GM12872 (cell line): ENCODE data around the gene TBX18.

ENCODE experiments used
- TF ChIP-seq, protein P1 (sequence below): IDR thresholded peaks from 3 replicates; pipeline ENCODE4 v1.5.1; 2011; ENCODE audit warnings: low read depth, mild to moderate bottlenecking, low read length, moderate library complexity; ENCODE audit not compliant: insufficient read depth

Gene TBX18

GRCh38 chr6:84798257-84798656, 33.9 kb upstream of the TBX18 start:
- TF ChIP-seq, protein P1, sequence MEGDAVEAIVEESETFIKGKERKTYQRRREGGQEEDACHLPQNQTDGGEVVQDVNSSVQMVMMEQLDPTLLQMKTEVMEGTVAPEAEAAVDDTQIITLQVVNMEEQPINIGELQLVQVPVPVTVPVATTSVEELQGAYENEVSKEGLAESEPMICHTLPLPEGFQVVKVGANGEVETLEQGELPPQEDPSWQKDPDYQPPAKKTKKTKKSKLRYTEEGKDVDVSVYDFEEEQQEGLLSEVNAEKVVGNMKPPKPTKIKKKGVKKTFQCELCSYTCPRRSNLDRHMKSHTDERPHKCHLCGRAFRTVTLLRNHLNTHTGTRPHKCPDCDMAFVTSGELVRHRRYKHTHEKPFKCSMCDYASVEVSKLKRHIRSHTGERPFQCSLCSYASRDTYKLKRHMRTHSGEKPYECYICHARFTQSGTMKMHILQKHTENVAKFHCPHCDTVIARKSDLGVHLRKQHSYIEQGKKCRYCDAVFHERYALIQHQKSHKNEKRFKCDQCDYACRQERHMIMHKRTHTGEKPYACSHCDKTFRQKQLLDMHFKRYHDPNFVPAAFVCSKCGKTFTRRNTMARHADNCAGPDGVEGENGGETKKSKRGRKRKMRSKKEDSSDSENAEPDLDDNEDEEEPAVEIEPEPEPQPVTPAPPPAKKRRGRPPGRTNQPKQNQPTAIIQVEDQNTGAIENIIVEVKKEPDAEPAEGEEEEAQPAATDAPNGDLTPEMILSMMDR, result no peak

- TF ChIP-seq, protein P1, result no peak
Observed at GRCh38 chr6:84796343-84796742, 31.9 kb upstream of the TBX18 start.

DNA sequence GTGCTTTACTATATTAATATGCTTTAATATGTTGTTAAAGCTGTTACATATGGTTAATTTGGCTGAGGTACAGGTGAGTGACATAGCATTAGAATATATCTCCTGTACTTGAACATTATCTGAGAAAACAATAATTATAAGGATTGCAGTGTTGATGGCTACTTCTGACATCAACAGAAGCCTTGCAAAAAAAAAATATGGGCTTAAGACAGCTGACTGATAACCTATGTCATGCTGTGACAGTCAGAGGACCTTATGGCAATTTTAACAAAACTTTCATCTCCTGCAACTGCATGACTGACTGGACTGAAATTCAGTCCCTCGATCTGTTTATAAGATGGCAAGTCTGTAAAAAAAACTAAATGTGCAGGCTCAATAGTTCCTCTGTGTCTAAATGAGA, 27.5 kb upstream of the TBX18 start:
- TF ChIP-seq, protein P1, result no peak

- TF ChIP-seq, protein P1, result no peak
Observed at GRCh38 chr6:84791233-84791632, 26.8 kb upstream of the TBX18 start.

- TF ChIP-seq, protein P1, result no peak
Observed at GRCh38 chr6:84789170-84789569, 24.8 kb upstream of the TBX18 start.

GRCh38 chr6:84788689-84789088, 24.3 kb upstream of the TBX18 start:
- TF ChIP-seq, protein P1, result no peak

- TF ChIP-seq, protein P1, result no peak
Observed at GRCh38 chr6:84785671-84786070, 21.3 kb upstream of the TBX18 start.

- TF ChIP-seq, protein P1, result no peak
Observed at GRCh38 chr6:84779917-84780316, 15.5 kb upstream of the TBX18 start.
